GM18505 (cell line): ENCODE measurements around the gene HTRA3.
A peak's percentile ranks its signal among the peaks of the same experiment; 100 is the strongest.

Experiments
- ATAC-seq: cut with Tn5 transposase; IDR thresholded peaks from one replicate; pipeline ENCODE4 v1.9.1; 2021; ENCODE audit not compliant: unreplicated experiment
- POLR2A ChIP-seq: IDR thresholded peaks from 4 replicates; pipeline ENCODE4 v1.6.1; 2011; ENCODE audit warnings: borderline replicate concordance; ENCODE audit not compliant: insufficient read depth, insufficient read length; ENCODE audit errors: extremely low read depth

Gene HTRA3

GRCh38 chr4:8237256-8237989, 32.1 kb upstream of the HTRA3 start:
- TF ChIP-seq POLR2A, result no peak
- ATAC-seq, result no peak

GRCh38 chr4:8238036-8238511, 31.5 kb upstream of the HTRA3 start:
- no peak for ATAC-seq
- TF ChIP-seq POLR2A, result no peak

GRCh38 chr4:8238515-8239053, 31.0 kb upstream of the HTRA3 start:
- TF ChIP-seq POLR2A, result no peak
- no peak for ATAC-seq

- TF ChIP-seq POLR2A, result no peak
These were observed 30.3 kb upstream of the HTRA3 start for GRCh38 chr4:8239226-8239625.

GRCh38 chr4:8239661-8240060, 29.9 kb upstream of the HTRA3 start:
- no peak for ATAC-seq
- TF ChIP-seq POLR2A, result no peak

More at GRCh38 chr4:8239226-8239625, 30.3 kb upstream of the HTRA3 start:
- no peak for ATAC-seq

- no peak for TF ChIP-seq POLR2A
- ATAC-seq, result no peak
These were observed 29.1 kb upstream of the HTRA3 start for GRCh38 chr4:8240211-8241041.

- no peak for ATAC-seq
- no peak for TF ChIP-seq POLR2A
These were observed 28.3 kb upstream of the HTRA3 start for GRCh38 chr4:8241211-8241779.

- no peak for TF ChIP-seq POLR2A
- peak; percentile 55 for ATAC-seq
These were observed 27.5 kb upstream of the HTRA3 start for GRCh38 chr4:8241895-8242696.

GRCh38 chr4:8242782-8243560, 26.6 kb upstream of the HTRA3 start:
- no peak for TF ChIP-seq POLR2A

GRCh38 chr4:8244001-8244757, 25.4 kb upstream of the HTRA3 start:
- no peak for ATAC-seq
- no peak for TF ChIP-seq POLR2A

More at GRCh38 chr4:8242782-8243560, 26.6 kb upstream of the HTRA3 start:
- no peak for ATAC-seq

- ATAC-seq, result no peak
- no peak for TF ChIP-seq POLR2A
These were observed 24.6 kb upstream of the HTRA3 start for GRCh38 chr4:8244931-8245460.
